Measurements from ENCODE around the gene TLR5.

TLR5 gene

GRCh38 chr1:223081181-223081994 is 61.7 kb downstream of the TLR5 start:
- in situ Hi-C loops (cut with MboI; ENCODE audit: low pct_unique_long_range_greater_than_20kb, low sequenced_read_pairs), result loop anchor here (25.0 kb wide), 1 partner anchor 294 kb away; no protein-coding TSS in a partner anchor
- DNase-seq, result peak; percentile 93

DNA sequence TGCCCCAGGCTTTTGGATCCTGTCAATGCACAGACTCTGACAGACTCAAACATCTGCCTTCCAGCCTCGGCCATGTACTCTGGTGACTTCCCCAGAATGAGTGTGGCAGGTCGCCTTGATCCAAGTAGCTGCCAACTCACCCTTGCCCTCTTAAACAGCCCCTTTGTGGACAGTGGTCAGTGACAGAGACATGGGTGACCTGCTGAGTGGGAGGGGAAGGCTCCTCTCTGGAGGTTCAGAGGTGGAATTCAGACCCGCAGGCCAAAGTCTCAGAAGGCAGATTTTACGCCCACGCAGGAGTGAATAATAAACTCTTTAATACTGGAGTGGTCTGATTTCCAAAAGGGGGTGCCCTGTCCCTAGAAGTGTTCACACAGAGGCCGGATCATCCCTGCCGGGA is 63.5 kb downstream of the TLR5 start:
- no peak for DNase-seq
- in situ Hi-C loops (cut with MboI; ENCODE audit: low pct_unique_long_range_greater_than_20kb, low sequenced_read_pairs), result loop anchor here (25.0 kb wide), 1 partner anchor 292 kb away; no protein-coding TSS in a partner anchor

DNA sequence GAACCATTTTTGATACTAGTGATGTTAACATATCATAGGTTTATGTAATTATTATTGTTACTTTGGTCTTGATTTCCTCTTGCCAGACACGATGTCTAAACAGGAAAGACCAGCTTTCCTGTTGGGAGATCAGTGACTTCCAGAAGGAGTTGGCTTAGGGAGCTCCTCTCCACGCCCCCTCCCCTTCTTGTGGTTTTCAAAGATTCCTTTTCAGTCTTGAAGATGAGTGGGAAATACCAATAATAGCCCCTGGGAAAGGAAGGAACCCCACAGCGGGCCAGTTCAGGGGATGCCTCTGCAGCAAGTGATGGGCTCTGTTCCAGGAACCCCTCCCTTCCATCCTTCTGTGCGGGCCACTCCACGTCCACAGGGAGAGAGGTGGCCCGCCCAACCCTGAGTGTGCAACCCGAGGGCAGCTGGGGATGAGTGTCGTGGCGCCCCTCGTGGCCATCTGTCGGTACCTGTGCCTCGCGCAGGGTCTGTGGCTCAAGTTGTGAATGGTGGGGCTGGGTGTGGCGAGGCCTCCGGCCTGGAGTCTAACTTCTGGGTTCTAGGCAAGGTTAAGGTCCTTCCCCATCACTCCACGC is 65.7 kb downstream of the TLR5 start:
- in situ Hi-C loops (cut with MboI; ENCODE audit: low pct_unique_long_range_greater_than_20kb, low sequenced_read_pairs), result loop anchor here (25.0 kb wide), 1 partner anchor 290 kb away; no protein-coding TSS in a partner anchor
- no peak for DNase-seq

GRCh38 chr1:223076362-223076761 is 66.7 kb downstream of the TLR5 start:
- in situ Hi-C loops (cut with MboI; ENCODE audit: low pct_unique_long_range_greater_than_20kb, low sequenced_read_pairs), result loop anchor here (25.0 kb wide), 1 partner anchor 289 kb away; no protein-coding TSS in a partner anchor
- DNase-seq, result no peak

DNA sequence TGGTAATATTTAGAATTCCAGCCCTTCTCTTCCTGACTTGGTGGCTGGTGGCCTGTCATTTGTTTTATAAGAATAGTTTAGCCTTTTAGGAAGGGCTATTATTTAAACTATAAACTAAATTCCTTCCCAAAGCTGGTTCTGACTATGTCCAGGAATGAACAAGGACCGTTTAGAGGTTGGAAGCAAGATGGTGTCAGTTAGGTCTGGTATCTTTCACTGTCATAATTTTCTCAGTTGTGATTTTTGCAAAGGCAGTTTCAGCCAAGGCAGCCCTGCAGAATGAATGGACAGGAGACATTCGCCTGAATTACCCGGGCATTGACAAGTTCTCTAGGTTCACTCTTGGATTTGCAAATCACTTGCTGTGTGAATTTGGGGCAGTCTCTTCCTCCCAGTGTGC is 67.2 kb downstream of the TLR5 start:
- in situ Hi-C loops (cut with MboI; ENCODE audit: low pct_unique_long_range_greater_than_20kb, low sequenced_read_pairs), result loop anchor here (25.0 kb wide), 1 partner anchor 289 kb away; no protein-coding TSS in a partner anchor
- DNase-seq, result no peak

DNA sequence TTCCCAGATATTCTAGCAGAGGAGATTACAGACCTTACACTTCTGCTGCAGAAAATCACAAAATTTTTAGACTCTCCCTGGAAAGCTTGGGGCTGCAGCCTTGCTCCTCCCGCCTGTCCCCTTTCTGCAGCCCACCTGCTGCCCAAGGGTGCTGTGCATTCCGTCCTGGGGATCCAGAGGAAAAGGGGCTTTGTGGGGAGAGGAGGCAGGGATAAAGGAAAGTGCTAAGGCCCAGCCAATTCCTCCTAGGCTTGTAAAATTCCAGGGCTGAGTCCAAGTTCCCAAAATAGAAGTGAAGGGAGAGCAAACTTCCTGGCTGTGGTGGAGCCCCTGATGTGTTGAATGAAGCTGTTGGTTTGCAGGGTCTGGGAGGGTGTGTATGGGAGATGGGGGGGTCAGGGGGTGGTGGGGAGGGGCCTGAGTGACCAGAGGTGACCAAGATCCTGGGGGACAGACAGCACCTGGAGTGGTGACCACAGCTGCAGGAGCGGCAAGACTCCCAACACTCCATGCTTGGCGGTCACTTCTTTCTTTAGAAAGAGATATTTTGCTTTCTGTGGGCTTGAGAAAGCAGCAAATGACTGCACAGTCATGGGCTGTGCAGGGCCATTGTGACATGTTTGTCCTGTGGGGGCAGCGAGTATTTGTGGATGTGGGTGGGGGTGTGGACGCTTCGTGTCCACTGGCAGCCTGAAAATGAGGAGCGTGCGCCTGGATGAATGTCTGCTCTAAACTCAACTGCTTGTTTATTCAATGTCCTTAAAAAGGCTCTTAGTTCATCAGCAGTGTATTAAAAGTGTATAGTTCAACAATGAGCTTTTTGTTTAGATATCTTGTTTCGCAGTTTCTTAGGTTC is 68.4 kb downstream of the TLR5 start:
- DNase-seq, result no peak
- in situ Hi-C loops (cut with MboI; ENCODE audit: low pct_unique_long_range_greater_than_20kb, low sequenced_read_pairs), result loop anchor here (25.0 kb wide), 1 partner anchor 287 kb away; no protein-coding TSS in a partner anchor

DNA sequence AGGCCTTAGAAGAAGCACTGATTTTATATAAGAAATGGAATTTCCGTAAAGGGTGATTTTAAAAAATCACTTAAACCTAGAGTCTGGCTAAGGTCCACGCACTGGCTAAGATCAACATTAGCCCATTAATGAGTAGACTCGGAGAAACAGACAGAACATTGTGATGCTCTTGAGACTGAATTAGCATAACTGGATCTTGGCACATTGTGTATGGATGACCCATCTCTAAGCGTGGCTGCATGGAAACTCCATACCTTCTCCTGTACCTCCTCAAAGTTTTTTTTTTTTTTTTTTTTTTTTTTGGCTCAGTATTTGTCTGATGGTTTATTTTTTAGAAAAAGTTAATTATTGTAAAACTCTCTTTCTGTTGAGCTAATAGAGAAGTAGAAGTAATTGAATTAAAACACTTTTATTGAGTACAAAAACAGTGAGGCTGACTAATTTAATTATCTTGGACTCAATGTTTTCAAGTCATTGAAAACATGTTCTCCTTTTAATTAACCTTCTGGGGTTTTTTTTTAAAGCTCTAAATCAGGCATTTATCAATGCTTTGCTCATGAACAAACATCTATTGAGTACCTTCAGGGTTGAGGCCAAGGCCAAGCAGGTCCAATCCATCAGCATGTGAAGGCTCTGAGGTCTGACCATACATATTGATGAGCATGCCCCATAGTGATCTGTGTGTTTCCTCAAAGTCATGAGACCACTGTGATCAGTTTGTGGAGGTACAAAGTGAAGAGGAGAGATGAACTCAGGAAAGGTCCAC is 74.0 kb downstream of the TLR5 start:
- in situ Hi-C loops (cut with MboI; ENCODE audit: low pct_unique_long_range_greater_than_20kb, low sequenced_read_pairs), result no loop called here
- no peak for DNase-seq

DNA sequence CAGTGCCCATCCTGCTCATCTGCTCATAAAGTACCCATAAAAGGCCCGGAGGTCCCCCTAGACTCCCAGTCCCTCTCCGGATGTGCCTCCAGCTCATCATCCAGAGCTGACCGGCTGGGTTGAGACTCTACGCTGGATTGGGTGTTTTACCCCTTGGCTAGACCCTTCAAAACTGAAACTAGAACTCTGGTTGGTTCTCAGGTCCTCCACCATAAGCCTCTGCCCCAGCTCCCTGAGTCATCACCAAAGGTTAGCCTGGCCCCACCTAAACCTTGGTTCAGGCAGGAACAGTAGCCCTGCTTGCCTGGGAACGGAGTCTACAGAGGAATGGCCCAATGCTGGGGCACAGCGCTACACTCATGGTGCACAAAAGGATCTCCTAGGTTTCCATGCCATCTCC is 75.1 kb downstream of the TLR5 start:
- in situ Hi-C loops (cut with MboI; ENCODE audit: low pct_unique_long_range_greater_than_20kb, low sequenced_read_pairs), result no loop called here

DNA sequence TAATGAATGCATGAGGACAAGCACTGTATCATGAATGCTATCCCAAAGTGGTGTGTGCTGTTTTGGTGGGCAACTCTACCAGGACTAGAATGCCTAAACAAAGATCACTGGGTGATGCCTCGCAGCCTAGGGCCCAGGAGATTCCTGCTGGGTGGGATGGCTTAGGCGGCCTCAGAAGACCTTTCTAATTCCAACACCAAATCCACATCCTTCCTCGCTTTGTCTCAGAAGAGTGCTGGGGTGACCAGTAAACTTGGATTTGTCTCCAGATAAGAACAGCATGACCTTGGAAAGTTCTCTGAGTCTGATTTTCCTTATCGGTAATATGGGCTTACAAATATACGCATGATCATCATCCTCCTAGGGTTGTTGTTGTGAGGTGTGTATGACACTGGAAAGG is 76.6 kb downstream of the TLR5 start:
- in situ Hi-C loops (cut with MboI; ENCODE audit: low pct_unique_long_range_greater_than_20kb, low sequenced_read_pairs), result no loop called here
- no peak for DNase-seq

More for the DNA sequence above, 75.1 kb downstream of the TLR5 start:
- DNase-seq, result no peak

DNA sequence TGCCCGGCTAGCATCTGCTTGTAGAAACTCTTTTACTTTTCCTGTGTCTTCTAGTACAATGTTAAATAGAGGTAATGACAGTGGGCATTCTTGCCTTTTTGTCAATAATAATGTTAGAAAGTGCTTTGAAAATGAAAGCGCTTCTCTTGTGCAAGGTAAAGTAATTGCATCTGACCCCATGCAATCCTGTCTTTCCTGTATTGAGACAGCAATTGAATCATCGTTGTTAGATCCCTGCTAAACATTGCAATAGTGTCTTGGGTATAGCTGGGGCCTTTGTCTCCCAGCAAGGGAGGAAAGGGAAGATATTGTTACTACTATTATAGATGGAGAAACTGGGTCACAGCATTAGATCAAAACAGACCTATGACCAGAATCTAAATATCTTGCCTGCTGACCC is 80.9 kb downstream of the TLR5 start:
- DNase-seq, result no peak
- in situ Hi-C loops (cut with MboI; ENCODE audit: low pct_unique_long_range_greater_than_20kb, low sequenced_read_pairs), result no loop called here

- DNase-seq, result no peak
- in situ Hi-C loops (cut with MboI; ENCODE audit: low pct_unique_long_range_greater_than_20kb, low sequenced_read_pairs), result no loop called here
These were observed 83.5 kb downstream of the TLR5 start for GRCh38 chr1:223059526-223059925.

All from KBM-7 (cell line).